GM21786 (cell line): Measurements from ENCODE around the gene EFNA5.
A peak's percentile ranks its signal among the peaks of the same experiment; 100 is the strongest.

Source experiments
- ATAC-seq: cut with Tn5 transposase; IDR thresholded peaks from one replicate; pipeline ENCODE4 v1.9.1; 2021; ENCODE audit not compliant: unreplicated experiment

Gene EFNA5

GRCh38 chr5:107548477-107548876 lies 122.3 kb downstream of the EFNA5 start:
- ATAC-seq, result no peak

- ATAC-seq, result no peak
Observed at GRCh38 chr5:107546719-107547118, 124.0 kb downstream of the EFNA5 start.

- ATAC-seq, result no peak
Observed at GRCh38 chr5:107545486-107545885, 125.3 kb downstream of the EFNA5 start.

- ATAC-seq, result no peak
Observed at GRCh38 chr5:107544967-107545366, 125.8 kb downstream of the EFNA5 start.

GRCh38 chr5:107544476-107544875 lies 126.3 kb downstream of the EFNA5 start:
- no peak for ATAC-seq

GRCh38 chr5:107543868-107544267 lies 126.9 kb downstream of the EFNA5 start:
- no peak for ATAC-seq

- no peak for ATAC-seq
Observed at GRCh38 chr5:107542831-107543231, 127.9 kb downstream of the EFNA5 start.

- ATAC-seq, result peak; percentile 66
Observed at GRCh38 chr5:107542428-107542827, 128.3 kb downstream of the EFNA5 start.

- peak; percentile 54 for ATAC-seq
Observed at GRCh38 chr5:107541400-107541799, 129.3 kb downstream of the EFNA5 start.

GRCh38 chr5:107539726-107540330 lies 130.9 kb downstream of the EFNA5 start:
- no peak for ATAC-seq

GRCh38 chr5:107538805-107539445 lies 131.8 kb downstream of the EFNA5 start:
- no peak for ATAC-seq

- no peak for ATAC-seq
Observed at GRCh38 chr5:107538331-107538730, 132.4 kb downstream of the EFNA5 start.

GRCh38 chr5:107535849-107536248 lies 134.9 kb downstream of the EFNA5 start:
- ATAC-seq, result no peak

GRCh38 chr5:107533910-107534876 lies 136.5 kb downstream of the EFNA5 start:
- no peak for ATAC-seq

- no peak for ATAC-seq
Observed at GRCh38 chr5:107532916-107533315, 137.8 kb downstream of the EFNA5 start.

GRCh38 chr5:107532169-107532878 lies 138.4 kb downstream of the EFNA5 start:
- no peak for ATAC-seq

- ATAC-seq, result no peak
Observed at GRCh38 chr5:107531308-107531707, 139.4 kb downstream of the EFNA5 start.

GRCh38 chr5:107529618-107530017 lies 141.1 kb downstream of the EFNA5 start:
- ATAC-seq, result no peak

GRCh38 chr5:107526270-107526937 lies 144.3 kb downstream of the EFNA5 start:
- ATAC-seq, result no peak

GRCh38 chr5:107524111-107524510 lies 146.6 kb downstream of the EFNA5 start:
- no peak for ATAC-seq
